ENCODE data around the gene ABI1. TPM values are rescaled to one million over a fixed set of nuclear protein-coding genes. Genes with fewer than 3 reads are reported as not detected.

ABI1 gene
- total and polyA plus RNA-seq, 9 of the 15 experiments (the other 6 are each of a cell fraction or from before 2014, with no cell fraction given) = 22.1 to 52.3 (median 39.0) TPM

DNA sequence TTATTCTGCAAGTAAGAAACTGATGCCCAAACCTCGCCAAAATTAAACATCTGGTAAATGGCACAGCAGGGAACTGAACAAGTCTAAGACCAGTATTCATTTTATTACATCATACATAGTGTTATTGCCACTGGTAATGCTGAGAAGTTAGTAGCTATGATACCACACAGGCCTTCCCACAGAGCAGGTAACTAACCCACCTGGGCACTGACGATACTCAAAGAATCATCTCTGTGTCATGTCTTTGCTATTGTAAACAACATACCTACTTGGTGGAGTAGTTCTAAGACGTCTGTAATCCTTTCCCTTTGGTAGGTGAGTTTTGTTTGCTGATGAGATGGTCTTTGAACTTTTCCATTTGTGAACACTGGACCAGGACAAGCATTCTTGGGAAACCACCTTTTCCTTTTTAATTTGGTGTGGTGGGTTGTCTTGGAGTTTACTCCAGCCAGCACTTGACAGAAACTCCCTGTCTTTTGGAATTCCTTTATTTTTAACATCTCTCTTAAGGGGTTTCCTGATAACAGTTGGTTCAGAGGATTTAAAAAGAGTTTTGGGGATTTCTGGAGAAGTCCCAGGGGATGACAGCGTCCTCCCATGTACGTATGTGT lies 122.4 kb downstream of the ABI1 start:
- peak; percentile 40 for FAIRE-seq
- BruUV-seq (replicated peaks) = no TSS peak
- DNase-seq (ENCODE audit: extremely low read depth in 1 of 4, low spot score in 3 of 4) = no peak
- TF ChIP-seq NEUROD1 (IDR thresholded peaks at IDR 0.05; ENCODE audit: borderline replicate concordance, low read depth, low read length, partially characterized antibody) (no peak), RFX1 (IDR thresholded peaks at IDR 0.05) (no peak), ELF1 (tag; IDR thresholded peaks at IDR 0.05) (no peak), CREBBP (IDR thresholded peaks at IDR 0.05; ENCODE audit: low read depth, low read length) (no peak), BRCA1 (IDR thresholded peaks at IDR 0.05) (no peak), BRCA1 (CRISPR knock-in tag; IDR thresholded peaks at IDR 0.05) (no peak), NFIC (IDR thresholded peaks at IDR 0.05) (no peak), ZNF263 (CRISPR knock-in tag; IDR thresholded peaks at IDR 0.05; ENCODE audit: borderline replicate concordance) (no peak), HDAC2 (IDR thresholded peaks at IDR 0.05) (no peak), MAFF (IDR thresholded peaks at IDR 0.05; ENCODE audit: low read length) (no peak), ASH1L (IDR thresholded peaks at IDR 0.05; ENCODE audit: borderline replicate concordance, low read depth, partially characterized antibody) (no peak)
- TF ChIP-seq, protein P1, sequence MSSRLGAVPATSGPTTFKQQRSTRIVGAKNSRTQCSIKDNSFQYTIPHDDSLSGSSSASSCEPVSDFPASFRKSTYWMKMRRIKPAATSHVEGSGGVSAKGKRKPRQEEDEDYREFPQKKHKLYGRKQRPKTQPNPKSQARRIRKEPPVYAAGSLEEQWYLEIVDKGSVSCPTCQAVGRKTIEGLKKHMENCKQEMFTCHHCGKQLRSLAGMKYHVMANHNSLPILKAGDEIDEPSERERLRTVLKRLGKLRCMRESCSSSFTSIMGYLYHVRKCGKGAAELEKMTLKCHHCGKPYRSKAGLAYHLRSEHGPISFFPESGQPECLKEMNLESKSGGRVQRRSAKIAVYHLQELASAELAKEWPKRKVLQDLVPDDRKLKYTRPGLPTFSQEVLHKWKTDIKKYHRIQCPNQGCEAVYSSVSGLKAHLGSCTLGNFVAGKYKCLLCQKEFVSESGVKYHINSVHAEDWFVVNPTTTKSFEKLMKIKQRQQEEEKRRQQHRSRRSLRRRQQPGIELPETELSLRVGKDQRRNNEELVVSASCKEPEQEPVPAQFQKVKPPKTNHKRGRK (tag; IDR thresholded peaks at IDR 0.05) = no peak
- Histone ChIP-seq H2AFZ (ENCODE audit: low read depth, low read length) (no peak overlapping the region), H3K27ac (ENCODE audit: extremely low read depth, low read depth, low read length) (no peak overlapping the region), H3K36me3 (ENCODE audit: control insufficient read depth, insufficient read depth, low read length) (peaks cover 97% of the 10 kb centered on the region), H3K27me3 (ENCODE audit: control insufficient read depth in 2 of 2, insufficient read depth in 2 of 2, low read length in 2 of 2) (no peaks in the 10 kb centered on the region), H3K79me2 (ENCODE audit: control insufficient read depth, insufficient read depth, low read length) (no peaks in the 10 kb centered on the region), H3K9me3 (replicated peaks; ENCODE audit: control insufficient read depth, insufficient read depth, low read depth, low read length) (no peaks in the 10 kb centered on the region), H3K9me1 (ENCODE audit: control insufficient read depth, insufficient read depth, low read length) (no peaks in the 10 kb centered on the region), H3K4me3 (no peak overlapping the region), H4K20me1 (replicated peaks; ENCODE audit: control insufficient read depth, insufficient read depth, low read length) (no peaks in the 10 kb centered on the region), H3K4me1 (replicated peaks in 1 of 2; ENCODE audit: control insufficient read depth in 2 of 2, insufficient read depth in 2 of 2, low read length in 2 of 2) (no peaks in the 10 kb centered on the region), H3K4me2 (ENCODE audit: insufficient read depth, low read length) (no peak overlapping the region), H3K9ac (ENCODE audit: insufficient read depth in 1 of 2, low read depth in 2 of 2, low read length in 2 of 2) (no peak overlapping the region)
- WGBS (ENCODE audit: insufficient coverage, low coverage, missing lambda C conversion rate) = 94% methylated on average over 5 of the region's 5 CpGs
- intact Hi-C loops (cut with micrococcal nuclease) = no loop called here
- in situ Hi-C loops (cut with MboI) = no loop called here
- no peak for ATAC-seq
- POLR2A ChIA-PET = no interaction called here
- CTCF ChIA-PET (ENCODE audit: low intra/inter-chr PET ratio) = no interaction called here
